IMR-90 (cell line): ENCODE measurements around the gene ANO1. TPM values are rescaled to one million over a fixed set of nuclear protein-coding genes. Genes with fewer than 3 reads are reported as not detected.

Experiments
- ATAC-seq: fragments of 200-7000 bp; cut with Tn5 transposase; 2 replicates; pipeline ENCODE4 v1.9.1; 2020; ENCODE audit warnings: low read depth, mild to moderate bottlenecking, moderate library complexity
- BruUV-seq: library from RNA; stranded (reverse); fragments of 400-500 nt; replicated peaks from 2 replicates; lab custom pipeline; 2021; lab: Mats Ljungman, UMichigan
- CTCF ChIA-PET: fragments of 300-600 bp; formaldehyde crosslinking; extraction: SDS; loops from one replicate; lab custom pipeline; 2021; ENCODE audit warnings: antibody characterized with exemption; lab: Yijun Ruan, JAX
- POLR2A ChIA-PET: fragments of 300-600 bp; sonication (Branson Sonifier 250); formaldehyde crosslinking; loops from one replicate; lab custom pipeline; 2022; ENCODE audit warnings: antibody characterized with exemption; ENCODE audit not compliant: unreplicated experiment; lab: Charles Lee
- DNase-seq: peaks from one replicate; pipeline ENCODE4 v3.0.0; 2013
- H2AFZ ChIP-seq: replicated peaks from 2 replicates; pipeline ENCODE3; 2013; ENCODE audit warnings: low read length, mild to moderate bottlenecking; ENCODE audit not compliant: poor library complexity
- H2AK5ac ChIP-seq: 2 replicates; pipeline ENCODE4 v1.6.1; 2013; ENCODE audit warnings: low read depth, low read length, inconsistent platforms
- H2AK9ac ChIP-seq: replicated peaks from 2 replicates; pipeline ENCODE3; 2013; ENCODE audit warnings: mild to moderate bottlenecking, low read depth, low read length, moderate library complexity; ENCODE audit not compliant: poor library complexity
- H2BK120ac ChIP-seq: 2 replicates; pipeline ENCODE4 v1.6.1; 2013; ENCODE audit warnings: low read depth, low read length, inconsistent platforms
- H2BK15ac ChIP-seq: 3 replicates; pipeline ENCODE4 v1.6.1; 2013; ENCODE audit warnings: low read depth, low read length, inconsistent platforms
- H2BK20ac ChIP-seq: 2 replicates; pipeline ENCODE4 v1.6.1; 2013; ENCODE audit warnings: low read depth, mild to moderate bottlenecking, inconsistent platforms, low read length, moderate library complexity
- H2BK5ac ChIP-seq: 2 replicates; pipeline ENCODE4 v1.6.1; 2013; ENCODE audit warnings: mild to moderate bottlenecking, low read depth, low read length, inconsistent platforms; ENCODE audit not compliant: poor library complexity, severe bottlenecking
- H3K14ac ChIP-seq: replicated peaks from 2 replicates; pipeline ENCODE4 v1.6.1; 2013; ENCODE audit warnings: low read depth, low read length, inconsistent platforms
- H3K18ac ChIP-seq: 2 replicates; pipeline ENCODE4 v1.6.1; 2013; ENCODE audit warnings: low read depth, low read length, control low read depth
- H3K23ac ChIP-seq: 2 replicates; pipeline ENCODE4 v1.6.1; 2013; ENCODE audit warnings: low read depth, low read length, inconsistent platforms
- H3K27ac ChIP-seq: 2 replicates; pipeline ENCODE4 v1.5.1; 2013; ENCODE audit warnings: mild to moderate bottlenecking, control low read depth, low read length; ENCODE audit not compliant: insufficient read depth
- H3K27me3 ChIP-seq: 2 replicates; pipeline ENCODE4 v1.6.1; 2013; ENCODE audit warnings: low read length; ENCODE audit not compliant: control insufficient read depth, insufficient read depth
- H3K36me3 ChIP-seq: 2 replicates; pipeline ENCODE4 v1.6.1; 2013; ENCODE audit warnings: low read length, mixed read lengths; ENCODE audit not compliant: control insufficient read depth, insufficient read depth
- H3K4ac ChIP-seq: 2 replicates; pipeline ENCODE4 v1.6.1; 2013; ENCODE audit warnings: low read depth, low read length, inconsistent platforms
- H3K4me1 ChIP-seq: 2 replicates; pipeline ENCODE4 v1.6.1; 2013; ENCODE audit warnings: low read length, mixed read lengths; ENCODE audit not compliant: control insufficient read depth, insufficient read depth
- H3K4me2 ChIP-seq: 2 replicates; pipeline ENCODE4 v1.6.1; 2013; ENCODE audit warnings: low read depth, mild to moderate bottlenecking, control low read depth, low read length, moderate library complexity
- H3K4me3 ChIP-seq: 2 replicates; pipeline ENCODE4 v1.5.1; 2013; ENCODE audit warnings: low read depth, mild to moderate bottlenecking, control low read depth, low read length, moderate library complexity; ENCODE audit not compliant: insufficient read depth
- H3K56ac ChIP-seq: 2 replicates; pipeline ENCODE4 v1.6.1; 2013; ENCODE audit warnings: low read length, inconsistent platforms; ENCODE audit not compliant: insufficient read depth; ENCODE audit errors: extremely low read depth
- H3K79me1 ChIP-seq, 2 experiments: 2 replicates each; pipeline ENCODE4 v1.6.1; 2013; ENCODE audit warnings: low read length in 2 of 2, inconsistent platforms in 1 of 2, low read depth in 1 of 2
- H3K9ac ChIP-seq: 2 replicates; pipeline ENCODE4 v1.6.1; 2013; ENCODE audit warnings: low read depth, low read length, control low read depth
- H3K9me1 ChIP-seq: 2 replicates; pipeline ENCODE4 v1.6.1; 2013; ENCODE audit warnings: low read length, inconsistent platforms; ENCODE audit not compliant: insufficient read depth
- H3K9me3 ChIP-seq: 2 replicates; pipeline ENCODE4 v1.6.1; 2013; ENCODE audit warnings: low read length; ENCODE audit not compliant: control insufficient read depth, insufficient read depth
- H4K20me1 ChIP-seq: 2 replicates; pipeline ENCODE4 v1.6.1; 2013; ENCODE audit warnings: low read length, inconsistent platforms; ENCODE audit not compliant: insufficient read depth
- H4K5ac ChIP-seq: 2 replicates; pipeline ENCODE4 v1.6.1; 2013; ENCODE audit warnings: mild to moderate bottlenecking, low read depth, low read length, control low read depth
- H4K8ac ChIP-seq, 2 experiments: 2 replicates each; pipeline ENCODE4 v1.6.1; 2013; ENCODE audit warnings: low read depth in 2 of 2, low read length in 2 of 2, control low read depth in 1 of 2, inconsistent platforms in 1 of 2
- H4K91ac ChIP-seq: 2 replicates; pipeline ENCODE4 v1.6.1; 2013; ENCODE audit warnings: low read depth, low read length, inconsistent platforms; ENCODE audit not compliant: insufficient read depth
- BHLHE40 ChIP-seq: fragments of 150-350 bp; IDR thresholded peaks from 2 replicates; pipeline ENCODE4 v1.6.1; 2016; ENCODE audit warnings: mild to moderate bottlenecking, low read depth, low read length
- ELK1 ChIP-seq: fragments of 150-350 bp; IDR thresholded peaks from 2 replicates; pipeline ENCODE4 v1.6.1; 2016; ENCODE audit warnings: low read depth, mild to moderate bottlenecking, low read length, moderate library complexity, borderline replicate concordance
- FOS ChIP-seq: fragments of 150-350 bp; IDR thresholded peaks from 2 replicates; pipeline ENCODE4 v1.6.1; 2016; ENCODE audit warnings: low read depth, low read length
- MAFK ChIP-seq: IDR thresholded peaks from 2 replicates; pipeline ENCODE4 v1.6.1; 2012; ENCODE audit warnings: low read depth, low read length, improper control_type of control experiment
- MAZ ChIP-seq: IDR thresholded peaks from 2 replicates; pipeline ENCODE4 v1.6.1; 2012; ENCODE audit warnings: low read depth, mild to moderate bottlenecking, low read length, improper control_type of control experiment, moderate library complexity, borderline replicate concordance
- MXI1 ChIP-seq: IDR thresholded peaks from 2 replicates; pipeline ENCODE4 v1.6.1; 2012; ENCODE audit warnings: low read depth, mild to moderate bottlenecking, low read length, moderate library complexity, borderline replicate concordance
- POLR2A ChIP-seq: IDR thresholded peaks from 2 replicates; pipeline ENCODE4 v1.6.1; 2012; ENCODE audit warnings: mild to moderate bottlenecking, low read depth, low read length
- RAD21 ChIP-seq: IDR thresholded peaks from 2 replicates; pipeline ENCODE4 v1.6.1; 2012; ENCODE audit warnings: low read length, improper control_type of control experiment
- RCOR1 ChIP-seq: IDR thresholded peaks from 2 replicates; pipeline ENCODE4 v1.6.1; 2012; ENCODE audit warnings: mild to moderate bottlenecking, low read length, improper control_type of control experiment; ENCODE audit not compliant: insufficient replicate concordance
- WGBS, 2 experiments: methylation state at CpG; one replicate each; pipeline versions ENCODE4 v1.1.5 to v1.1.7; 2013; ENCODE audit warnings: missing lambda C conversion rate in 2 of 2; ENCODE audit not compliant: insufficient read length in 1 of 2; ENCODE audit errors: extremely low coverage in 2 of 2; 5-methylcytosine and 5-hydroxymethylcytosine counted together
- dilution Hi-C: fragments of 300-500 bp; cut with HindIII; formaldehyde crosslinking; loops from one replicate; pipeline ENCODE4 v1.14.3; 2018; ENCODE audit warnings: low sequenced_read_pairs; ENCODE audit not compliant: unreplicated experiment
- in situ Hi-C: fragments of 300-500 bp; cut with MboI; formaldehyde crosslinking; loops from 3 replicates; pipeline ENCODE4 v1.14.3; 2019; ENCODE audit warnings: low sequenced_read_pairs, inconsistent platforms, mixed read lengths
- intact Hi-C: fragments of 100-400 bp; cut with micrococcal nuclease; formaldehyde crosslinking; loops from 2 replicates; pipeline ENCODE4 v1.10.0; 2022
- polyA plus RNA-seq, 3 experiments: library from polyadenylated mRNA; depleted of rRNA; stranded (reverse); fragments of >200 nt; gene quantifications; 2 replicates each; pipeline ENCODE4 v1.2.3, GENCODE V29; 2012; ENCODE audit warnings: low replicate concordance in 1 of 3
- total RNA-seq: library from RNA; depleted of rRNA; stranded (reverse); fragments of >200 nt; gene quantifications from 2 replicates; pipeline ENCODE4 v1.2.3, GENCODE V29; 2012

Gene ANO1
- total and polyA plus RNA-seq, 2 of the 4 experiments (the other 2 are of a cell fraction), result 4.1 to 10.7 TPM

DNA sequence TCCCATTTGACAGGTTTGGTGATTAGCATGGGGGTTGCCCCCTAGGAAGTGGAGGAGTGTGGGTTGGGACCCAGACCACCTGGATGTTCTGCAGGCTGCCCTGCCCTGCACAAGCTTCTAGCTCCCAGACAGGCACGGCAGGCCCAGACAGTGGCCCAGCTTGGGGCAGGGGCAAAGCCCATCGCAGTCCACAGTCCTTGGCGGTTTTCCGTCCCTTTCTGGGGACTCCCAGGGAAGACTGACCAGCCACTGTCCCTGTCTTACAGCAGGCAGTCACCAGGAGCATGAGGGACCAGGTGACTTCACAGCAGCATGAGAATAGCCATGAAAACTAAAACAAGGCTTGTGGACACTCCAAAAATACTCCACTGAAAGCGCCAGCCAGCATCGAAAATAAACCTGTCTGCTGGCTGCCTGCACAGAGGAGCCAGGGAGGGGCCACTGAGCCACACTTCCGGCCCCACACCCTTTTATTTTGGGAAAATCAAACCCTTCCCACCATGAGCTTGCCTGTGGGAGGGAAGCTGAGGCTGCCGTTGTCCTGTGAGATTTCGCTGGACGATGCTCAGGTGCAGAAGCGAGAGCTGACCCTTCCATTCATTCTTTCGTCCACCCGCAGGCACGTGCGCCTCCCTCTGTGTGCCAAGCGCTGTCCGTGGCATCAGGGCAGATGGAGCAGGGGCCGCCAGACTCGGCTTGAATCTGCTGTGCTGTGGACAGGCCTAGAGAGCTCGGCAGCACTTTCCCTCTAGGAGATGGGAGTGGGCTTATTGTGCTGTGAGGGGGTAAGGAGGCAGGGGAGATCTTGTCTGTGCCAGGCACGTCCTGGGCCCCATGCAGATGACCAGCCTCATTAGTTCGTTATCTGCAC, 153.0 kb downstream of the ANO1 start:
- Histone ChIP-seq H3K9ac (no peak overlapping the region), H3K4ac (no peak overlapping the region), H2BK15ac (no peak overlapping the region), H2BK20ac (no peak overlapping the region), H3K9me3 (peaks cover 3% of the 10 kb centered on the region; the same call in 1 of the 2 replicates), H4K8ac (no peak overlapping the region), H4K20me1 (peaks cover 7% of the 10 kb centered on the region; the same call in 1 of the 2 replicates), H2AK5ac (0 out of 2 replicates have a peak overlapping the region, but pooled peaks have one; percentile 8), H3K36me3 (no peaks in the 10 kb centered on the region), H3K27ac (no peak overlapping the region), H3K56ac (no peak overlapping the region), H3K79me1 (no peaks in the 10 kb centered on the region), H2AFZ (peak overlapping the region; percentile 69), H4K5ac (no peak overlapping the region), H2BK5ac (no peak overlapping the region), H2AK9ac (no peak overlapping the region), H3K4me2 (no peak overlapping the region), H3K23ac (no peak overlapping the region), H3K14ac (no peak overlapping the region), H3K18ac (no peak overlapping the region), H3K4me3 (no peak overlapping the region), H3K4me1 (0 out of 2 replicates have a peak, but pooled peaks cover 2% of the 10 kb centered on the region), H2BK120ac (no peak overlapping the region), H3K9me1 (peaks cover 8% of the 10 kb centered on the region), H3K27me3 (peaks cover 33% of the 10 kb centered on the region), H4K91ac (no peak overlapping the region)
- no TSS peak for BruUV-seq
- ChIA-PET POLR2A (no interaction called here), CTCF (no interaction called here)
- intact Hi-C loops (no loop called here), in situ Hi-C loops (no loop called here), dilution Hi-C loops (no loop called here)
- 72% methylated on average over 15 of the region's 22 CpGs; no CpG with 5 or more reads in 1 of the 2 experiments for WGBS, 2 experiments
- no peak for DNase-seq
- ATAC-seq, result no peak
- TF ChIP-seq POLR2A, result no peak
- TF ChIP-seq RCOR1, result no peak
- no peak for TF ChIP-seq BHLHE40
- TF ChIP-seq MXI1, result no peak
- no peak for TF ChIP-seq ELK1
- no peak for TF ChIP-seq RAD21
- TF ChIP-seq FOS, result no peak
- no peak for TF ChIP-seq MAZ
- TF ChIP-seq MAFK, result no peak
